ENCODE measurements around the gene TRMT5. TPM values are rescaled to one million over a fixed set of nuclear protein-coding genes. Genes with fewer than 3 reads are reported as not detected.

The TRMT5 gene
- total RNA-seq, 1 experiment from 2014 or later = 24.9 TPM

DNA sequence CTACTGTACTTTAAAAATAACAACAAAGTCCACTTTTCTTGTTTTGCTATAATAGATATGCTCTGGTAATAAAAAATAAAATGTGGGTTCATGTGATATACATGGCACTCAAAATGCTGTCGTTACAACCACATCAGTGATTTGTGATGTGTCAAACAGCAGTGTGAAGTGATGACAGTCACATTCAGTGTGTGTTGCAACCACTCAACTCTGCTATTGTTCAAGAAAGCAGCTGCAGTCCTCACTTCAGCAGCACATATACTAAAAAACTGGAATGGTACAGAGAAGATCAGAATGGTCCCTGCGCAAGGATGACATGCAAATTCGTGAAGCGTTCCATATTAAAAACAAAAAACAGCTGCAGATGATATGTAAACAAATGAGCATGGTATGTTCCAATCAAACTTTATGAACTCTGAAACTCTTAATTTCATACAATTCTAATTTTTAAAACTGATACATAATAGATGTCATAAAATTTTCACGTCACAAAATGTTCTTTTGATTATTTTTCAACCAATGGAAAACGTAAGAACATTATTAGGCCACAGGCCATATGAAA lies 6.7 kb downstream of the TRMT5 start:
- H3K79me1 ChIP-seq (ENCODE audit: insufficient read depth, low read depth, low read length, poor library complexity, severe bottlenecking) = no peaks in the 10 kb centered on the region
- no peak overlapping the region for H3K4ac ChIP-seq (ENCODE audit: low read depth, low read length)
- no peaks in the 10 kb centered on the region for H3K9me3 Mint-ChIP-seq
- H2BK12ac ChIP-seq (ENCODE audit: insufficient read length, low read depth, low read length) = no peak overlapping the region
- no peak overlapping the region for H2AK5ac ChIP-seq (ENCODE audit: insufficient read length, low read length)
- H3K4me2 ChIP-seq (ENCODE audit: insufficient read depth, insufficient read length, low read length) = no peak overlapping the region
- H4K5ac ChIP-seq (ENCODE audit: insufficient read length, low read depth, low read length) = no peak overlapping the region
- no peak overlapping the region for H3K27ac Mint-ChIP-seq
- H4K91ac ChIP-seq (ENCODE audit: insufficient read length, low read depth, low read length) = no peak overlapping the region
- TF ChIP-seq, protein P1, sequence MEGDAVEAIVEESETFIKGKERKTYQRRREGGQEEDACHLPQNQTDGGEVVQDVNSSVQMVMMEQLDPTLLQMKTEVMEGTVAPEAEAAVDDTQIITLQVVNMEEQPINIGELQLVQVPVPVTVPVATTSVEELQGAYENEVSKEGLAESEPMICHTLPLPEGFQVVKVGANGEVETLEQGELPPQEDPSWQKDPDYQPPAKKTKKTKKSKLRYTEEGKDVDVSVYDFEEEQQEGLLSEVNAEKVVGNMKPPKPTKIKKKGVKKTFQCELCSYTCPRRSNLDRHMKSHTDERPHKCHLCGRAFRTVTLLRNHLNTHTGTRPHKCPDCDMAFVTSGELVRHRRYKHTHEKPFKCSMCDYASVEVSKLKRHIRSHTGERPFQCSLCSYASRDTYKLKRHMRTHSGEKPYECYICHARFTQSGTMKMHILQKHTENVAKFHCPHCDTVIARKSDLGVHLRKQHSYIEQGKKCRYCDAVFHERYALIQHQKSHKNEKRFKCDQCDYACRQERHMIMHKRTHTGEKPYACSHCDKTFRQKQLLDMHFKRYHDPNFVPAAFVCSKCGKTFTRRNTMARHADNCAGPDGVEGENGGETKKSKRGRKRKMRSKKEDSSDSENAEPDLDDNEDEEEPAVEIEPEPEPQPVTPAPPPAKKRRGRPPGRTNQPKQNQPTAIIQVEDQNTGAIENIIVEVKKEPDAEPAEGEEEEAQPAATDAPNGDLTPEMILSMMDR (conservative IDR thresholded peaks at IDR 0.05) = no peak
- no peak overlapping the region for H3K14ac ChIP-seq (ENCODE audit: insufficient read depth, low read length)
- no peak overlapping the region for H2BK120ac ChIP-seq (ENCODE audit: low read depth, low read length, poor library complexity, severe bottlenecking)
- no CpG with 5 or more reads among the region's 6 CpGs for WGBS (ENCODE audit: extremely low coverage, insufficient read length, low lambda C conversion rate)
- H3K27me3 ChIP-seq (ENCODE audit: insufficient read depth, low read length) = no peaks in the 10 kb centered on the region; the same call in 1 of the 2 replicates
- no peak overlapping the region for H2BK20ac ChIP-seq (ENCODE audit: low read depth, low read length, poor library complexity, severe bottlenecking)
- H3K56ac ChIP-seq (ENCODE audit: insufficient read length, low read depth, low read length) = no peak overlapping the region
- H3K9me3 ChIP-seq (ENCODE audit: control insufficient read depth, low read depth, low read length) = no peaks in the 10 kb centered on the region
- H4K8ac ChIP-seq (replicated peaks; ENCODE audit: insufficient read length, low read depth, low read length) = no peak overlapping the region
- no peaks in the 10 kb centered on the region for H4K20me1 ChIP-seq (ENCODE audit: control insufficient read depth, insufficient read depth, insufficient read length)
- no peaks in the 10 kb centered on the region; the same call in 1 of the 2 replicates for H3K4me1 ChIP-seq (ENCODE audit: insufficient read depth, low read length)
- no peaks in the 10 kb centered on the region for H3K79me2 ChIP-seq (ENCODE audit: insufficient read depth, low read length)
- no peak overlapping the region for H3K23ac ChIP-seq (ENCODE audit: insufficient read length, low read depth, low read length)
- H3K4me3 Mint-ChIP-seq = no peak overlapping the region
- no peak overlapping the region for H3T11ph ChIP-seq (ENCODE audit: low read length)
- no peak overlapping the region for H2BK15ac ChIP-seq (ENCODE audit: low read depth, low read length)
- H2BK5ac ChIP-seq (ENCODE audit: insufficient read length, low read length) = no peak overlapping the region
- H3K23me2 ChIP-seq (ENCODE audit: insufficient read length, low read depth, low read length, poor library complexity, severe bottlenecking) = no peaks in the 10 kb centered on the region
- no peak overlapping the region for H3K18ac ChIP-seq (ENCODE audit: insufficient read length, low read depth, low read length)
- no peak overlapping the region for H3K9ac ChIP-seq (ENCODE audit: extremely low read depth, insufficient read length, low read length)
- DNase-seq = no peak
- H2AFZ ChIP-seq (ENCODE audit: low read length) = no peak overlapping the region
- H3K27me3 Mint-ChIP-seq (ENCODE audit: low read depth) = no peaks in the 10 kb centered on the region
- peaks cover 2 to 42% (median 20%) of the 10 kb centered on the region in 3 experiments; a peak in 6 of 7 replicates for H3K36me3 Mint-ChIP-seq (ENCODE audit: insufficient read depth in 1 of 3, low read depth in 3 of 3)
- peaks cover 3 to 5% of the 10 kb centered on the region in 2 experiments; a peak in 3 of 4 replicates for H3K4me1 Mint-ChIP-seq
- no peak overlapping the region for H3K27ac ChIP-seq (ENCODE audit: insufficient read length, low read depth, low read length)
